ENCODE results near the gene ZG16.
"Not testable (repeated sequence)": the region's sequence is repeated elsewhere in the genome, so short reads cannot be mapped to it uniquely, and the experiment has no call there.

Gene ZG16

GRCh38 chr16:29777576-29778350, at the start of gene ZG16:
Gene ZG16, plus strand, starts transcription at chr16:29778256. Its CDS starts 1,011 bp downstream, at chr16:29779267.
- no peak for DNase-seq

GRCh38 chr16:29729116-29729521, 48.9 kb upstream of the ZG16 start:
- no peak for DNase-seq

GRCh38 chr16:29730649-29731048, 47.4 kb upstream of the ZG16 start:
- no peak for DNase-seq

- DNase-seq: not testable (repeated sequence)
Observed at GRCh38 chr16:29731768-29732601, 46.1 kb upstream of the ZG16 start.

GRCh38 chr16:29734786-29735185, 43.3 kb upstream of the ZG16 start:
- DNase-seq: no peak

GRCh38 chr16:29736112-29736511, 41.9 kb upstream of the ZG16 start:
- no peak for DNase-seq

GRCh38 chr16:29736764-29737163, 41.3 kb upstream of the ZG16 start:
- no peak for DNase-seq

- no peak for DNase-seq
Observed at GRCh38 chr16:29737713-29738112, 40.3 kb upstream of the ZG16 start.

GRCh38 chr16:29738514-29738913, 39.5 kb upstream of the ZG16 start:
- DNase-seq: no peak

GRCh38 chr16:29739927-29740629, 38.0 kb upstream of the ZG16 start:
- not testable (repeated sequence) for DNase-seq

GRCh38 chr16:29740630-29741015, 37.4 kb upstream of the ZG16 start:
- not testable (repeated sequence) for DNase-seq

- DNase-seq: no peak
Observed at GRCh38 chr16:29742683-29743275, 35.3 kb upstream of the ZG16 start.

GRCh38 chr16:29743475-29743826, 34.6 kb upstream of the ZG16 start:
- DNase-seq: no peak

GRCh38 chr16:29743827-29744531, 34.1 kb upstream of the ZG16 start:
- DNase-seq: no peak

- DNase-seq: no peak
Observed at GRCh38 chr16:29744541-29745101, 33.4 kb upstream of the ZG16 start.

GRCh38 chr16:29745121-29745852, 32.8 kb upstream of the ZG16 start:
- no peak for DNase-seq

GRCh38 chr16:29745853-29746345, 32.2 kb upstream of the ZG16 start, which contains the start of gene C16orf54:
Gene C16orf54, minus strand, starts transcription at chr16:29745990. Its CDS starts 1,039 bp downstream, at chr16:29744951.
- DNase-seq: no peak

- not testable (repeated sequence) for DNase-seq
Observed at GRCh38 chr16:29746518-29746917, 31.5 kb upstream of the ZG16 start.

- no peak for DNase-seq
Observed at GRCh38 chr16:29747947-29748759, 29.9 kb upstream of the ZG16 start.

- not testable (repeated sequence) for DNase-seq
Observed at GRCh38 chr16:29748760-29749149, 29.3 kb upstream of the ZG16 start.
